Measurements from ENCODE around the gene VMO1.

The VMO1 gene

DNA sequence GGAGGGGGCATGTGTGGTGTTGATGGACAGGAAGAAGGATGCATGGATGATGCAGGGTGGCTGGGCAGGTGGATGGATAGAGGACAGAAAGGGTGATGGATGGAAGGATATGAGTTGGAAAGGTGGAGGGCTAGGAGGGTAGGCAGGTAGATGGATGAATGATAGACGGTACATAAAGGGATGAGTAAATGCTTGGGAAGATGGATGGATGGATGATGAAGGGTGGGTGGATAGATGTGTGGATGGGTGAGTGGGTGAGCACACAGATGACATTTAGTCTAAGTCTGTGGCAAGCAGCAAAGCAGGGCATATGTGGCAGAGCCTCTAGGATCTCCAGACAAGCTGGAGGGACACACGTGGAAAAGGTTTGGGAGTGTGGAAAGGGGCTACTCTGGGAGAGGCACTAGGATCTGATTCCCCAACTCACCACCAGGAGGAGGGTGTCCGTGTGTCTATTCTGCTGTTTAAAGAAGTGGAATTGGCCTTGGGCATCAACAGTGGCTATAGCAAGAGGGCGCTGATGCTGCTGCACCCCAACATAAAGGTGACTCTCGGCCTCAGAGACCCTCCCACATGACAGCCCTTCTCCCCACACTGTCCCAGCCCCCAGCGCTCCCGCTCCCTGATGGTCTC lies 29.0 kb upstream of the VMO1 start:
- Histone ChIP-seq H3K27ac (ENCODE audit: low read depth, low read length) (no peak overlapping the region), H3K4me3 (ENCODE audit: low read length) (no peak overlapping the region), H3K36me3 (ENCODE audit: control insufficient read depth, low read length) (no peaks in the 10 kb centered on the region), H3K9me2 (replicated peaks; ENCODE audit: control insufficient read depth, low read length) (no peaks in the 10 kb centered on the region), H3K9me3 (ENCODE audit: control insufficient read depth, insufficient read depth, low read length) (no peaks in the 10 kb centered on the region), H3K4me2 (ENCODE audit: low read length) (no peak overlapping the region), H3K79me2 (ENCODE audit: control insufficient read depth, low read length) (no peaks in the 10 kb centered on the region), H3K27me3 (ENCODE audit: control insufficient read depth, low read length) (no peaks in the 10 kb centered on the region), H3K4me1 (ENCODE audit: control insufficient read depth, low read length) (no peaks in the 10 kb centered on the region), H3F3A (ENCODE audit: control insufficient read depth, insufficient read depth) (no peaks in the 10 kb centered on the region), H4K20me1 (ENCODE audit: control insufficient read depth, insufficient read depth, low read depth, low read length) (no peaks in the 10 kb centered on the region)
- TF ChIP-seq, protein P1, sequence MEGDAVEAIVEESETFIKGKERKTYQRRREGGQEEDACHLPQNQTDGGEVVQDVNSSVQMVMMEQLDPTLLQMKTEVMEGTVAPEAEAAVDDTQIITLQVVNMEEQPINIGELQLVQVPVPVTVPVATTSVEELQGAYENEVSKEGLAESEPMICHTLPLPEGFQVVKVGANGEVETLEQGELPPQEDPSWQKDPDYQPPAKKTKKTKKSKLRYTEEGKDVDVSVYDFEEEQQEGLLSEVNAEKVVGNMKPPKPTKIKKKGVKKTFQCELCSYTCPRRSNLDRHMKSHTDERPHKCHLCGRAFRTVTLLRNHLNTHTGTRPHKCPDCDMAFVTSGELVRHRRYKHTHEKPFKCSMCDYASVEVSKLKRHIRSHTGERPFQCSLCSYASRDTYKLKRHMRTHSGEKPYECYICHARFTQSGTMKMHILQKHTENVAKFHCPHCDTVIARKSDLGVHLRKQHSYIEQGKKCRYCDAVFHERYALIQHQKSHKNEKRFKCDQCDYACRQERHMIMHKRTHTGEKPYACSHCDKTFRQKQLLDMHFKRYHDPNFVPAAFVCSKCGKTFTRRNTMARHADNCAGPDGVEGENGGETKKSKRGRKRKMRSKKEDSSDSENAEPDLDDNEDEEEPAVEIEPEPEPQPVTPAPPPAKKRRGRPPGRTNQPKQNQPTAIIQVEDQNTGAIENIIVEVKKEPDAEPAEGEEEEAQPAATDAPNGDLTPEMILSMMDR (IDR thresholded peaks at IDR 0.05; ENCODE audit: low read depth, low read length, poor library complexity, severe bottlenecking) = no peak
- TF ChIP-seq EZH2phosphoT487 (IDR thresholded peaks at IDR 0.05; ENCODE audit: borderline replicate concordance, low read length) = no peak

DNA sequence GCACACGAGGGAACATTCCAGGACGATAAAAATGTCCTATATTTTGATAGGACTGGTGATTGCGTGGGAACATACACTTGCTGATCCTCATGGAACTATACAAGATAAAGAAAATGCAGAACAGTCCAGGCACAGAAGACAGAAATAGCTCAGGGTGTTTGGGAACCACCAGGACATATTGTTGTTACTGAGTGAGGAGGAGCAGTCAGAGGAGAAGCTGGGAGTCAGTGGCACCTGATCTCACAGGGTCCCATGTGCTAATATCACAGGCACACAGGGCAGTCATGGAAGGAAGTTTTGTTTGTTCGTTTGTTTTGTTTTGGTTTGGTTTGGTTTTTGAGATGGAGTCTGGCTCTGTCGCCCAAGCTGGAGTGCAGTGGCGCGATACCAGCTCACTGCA lies 26.5 kb upstream of the VMO1 start:
- Histone ChIP-seq H3K4me2 (ENCODE audit: low read length) (no peak overlapping the region), H3K79me2 (ENCODE audit: control insufficient read depth, low read length) (no peaks in the 10 kb centered on the region), H3K27me3 (ENCODE audit: control insufficient read depth, low read length) (peaks cover 3% of the 10 kb centered on the region; the same call in 1 of the 2 replicates), H3F3A (ENCODE audit: control insufficient read depth, insufficient read depth) (no peaks in the 10 kb centered on the region), H4K20me1 (ENCODE audit: control insufficient read depth, insufficient read depth, low read depth, low read length) (no peaks in the 10 kb centered on the region), H3K9me2 (replicated peaks; ENCODE audit: control insufficient read depth, low read length) (no peaks in the 10 kb centered on the region), H3K27ac (ENCODE audit: low read depth, low read length) (no peak overlapping the region), H3K4me3 (ENCODE audit: low read length) (no peak overlapping the region), H3K9me3 (ENCODE audit: control insufficient read depth, insufficient read depth, low read length) (no peaks in the 10 kb centered on the region), H3K4me1 (ENCODE audit: control insufficient read depth, low read length) (peaks cover 2% of the 10 kb centered on the region; the same call in 1 of the 2 replicates), H3K36me3 (ENCODE audit: control insufficient read depth, low read length) (no peaks in the 10 kb centered on the region)
- TF ChIP-seq, protein P1 (IDR thresholded peaks at IDR 0.05; ENCODE audit: low read depth, low read length, poor library complexity, severe bottlenecking) = no peak
- no peak for TF ChIP-seq EZH2phosphoT487 (IDR thresholded peaks at IDR 0.05; ENCODE audit: borderline replicate concordance, low read length)

DNA sequence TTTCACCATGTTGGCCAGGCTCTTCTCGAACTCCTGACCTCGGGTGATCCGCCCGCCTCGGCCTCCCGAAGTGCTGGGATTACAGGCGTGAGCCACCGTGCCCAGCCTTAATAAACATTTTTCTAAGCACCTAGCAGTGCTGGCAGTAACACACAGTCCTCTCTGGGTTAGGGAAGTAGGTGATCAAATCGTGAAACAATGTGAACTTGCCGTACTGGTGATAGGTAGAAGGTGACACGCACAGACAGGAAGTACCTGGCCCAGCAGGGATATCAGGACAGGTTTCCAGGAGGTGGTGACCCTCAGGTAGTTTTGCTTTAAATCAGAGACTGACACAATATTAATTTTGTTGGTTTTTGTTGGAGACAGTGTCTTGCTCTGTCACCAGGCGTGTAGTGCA lies 25.3 kb upstream of the VMO1 start:
- H3K9me3 ChIP-seq (ENCODE audit: control insufficient read depth, insufficient read depth, low read length) = no peaks in the 10 kb centered on the region
- no peak overlapping the region for H3K4me2 ChIP-seq (ENCODE audit: low read length)
- H3K36me3 ChIP-seq (ENCODE audit: control insufficient read depth, low read length) = no peaks in the 10 kb centered on the region
- H3K27me3 ChIP-seq (ENCODE audit: control insufficient read depth, low read length) = peaks cover 4% of the 10 kb centered on the region; the same call in 1 of the 2 replicates
- no peaks in the 10 kb centered on the region for H3K9me2 ChIP-seq (replicated peaks; ENCODE audit: control insufficient read depth, low read length)
- H4K20me1 ChIP-seq (ENCODE audit: control insufficient read depth, insufficient read depth, low read depth, low read length) = no peaks in the 10 kb centered on the region
- no peaks in the 10 kb centered on the region for H3K79me2 ChIP-seq (ENCODE audit: control insufficient read depth, low read length)
- TF ChIP-seq, protein P1 (IDR thresholded peaks at IDR 0.05; ENCODE audit: low read depth, low read length, poor library complexity, severe bottlenecking) = no peak
- no peak for TF ChIP-seq EZH2phosphoT487 (IDR thresholded peaks at IDR 0.05; ENCODE audit: borderline replicate concordance, low read length)
- no peak overlapping the region for H3K4me3 ChIP-seq (ENCODE audit: low read length)
- no peak overlapping the region for H3K27ac ChIP-seq (ENCODE audit: low read depth, low read length)
- no peaks in the 10 kb centered on the region for H3F3A ChIP-seq (ENCODE audit: control insufficient read depth, insufficient read depth)
- H3K4me1 ChIP-seq (ENCODE audit: control insufficient read depth, low read length) = peaks cover 4% of the 10 kb centered on the region; the same call in 1 of the 2 replicates
